H1 (cell line): ENCODE results near the gene KLF5. TPM values are rescaled to one million over a fixed set of nuclear protein-coding genes. Genes with fewer than 3 reads are reported as not detected.
A peak's percentile ranks its signal among the peaks of the same experiment; 100 is the strongest.

Experiments
- CTCF ChIA-PET: fragments of 300-600 bp; sonication (Branson Sonifier 250); formaldehyde crosslinking; loops from one replicate; lab custom pipeline; 2021; ENCODE audit not compliant: partially characterized antibody; lab: Charles Lee
- POLR2A ChIA-PET: fragments of 300-600 bp; sonication (Branson Sonifier 250); formaldehyde crosslinking; loops from one replicate; lab custom pipeline; 2021; ENCODE audit warnings: inconsistent platforms; ENCODE audit not compliant: partially characterized antibody; lab: Charles Lee
- DNase-seq, 2 experiments: peaks; one replicate each; pipeline versions ENCODE4 v3.0.0 to v3.0.0-alpha.2; 2010 to 2022; ENCODE audit warnings: low spot score in 2 of 2, low read depth in 1 of 2, mixed read lengths in 1 of 2
- FAIRE-seq: peaks from 2 replicates; lab custom pipeline; 2011; peaks lifted over from hg19 to GRCh38; lab: Jason Lieb, UNC
- H2AFZ ChIP-seq: 2 replicates; pipeline ENCODE4 v1.8.1; 2012; ENCODE audit warnings: low read length, inconsistent platforms
- H2AK5ac ChIP-seq: 2 replicates; pipeline ENCODE4 v1.6.1; 2013; ENCODE audit warnings: low read depth, low read length
- H2BK120ac ChIP-seq: replicated peaks from 2 replicates; pipeline ENCODE3; 2013; ENCODE audit warnings: low read depth, low read length, inconsistent platforms
- H2BK12ac ChIP-seq: 2 replicates; pipeline ENCODE4 v1.6.1; 2013; ENCODE audit warnings: low read depth, low read length
- H2BK15ac ChIP-seq: 2 replicates; pipeline ENCODE4 v1.6.1; 2013; ENCODE audit warnings: low read length
- H2BK20ac ChIP-seq: 2 replicates; pipeline ENCODE4 v1.6.1; 2013; ENCODE audit warnings: low read length
- H2BK5ac ChIP-seq: 2 replicates; pipeline ENCODE4 v1.6.1; 2013; ENCODE audit warnings: low read depth, low read length
- H3K14ac ChIP-seq: 2 replicates; pipeline ENCODE4 v1.6.1; 2013; ENCODE audit warnings: inconsistent platforms; ENCODE audit not compliant: insufficient read length
- H3K18ac ChIP-seq: 2 replicates; pipeline ENCODE4 v1.6.1; 2013; ENCODE audit warnings: low read length; ENCODE audit errors: extremely low read depth
- H3K23ac ChIP-seq: 2 replicates; pipeline ENCODE4 v1.6.1; 2013; ENCODE audit warnings: inconsistent platforms; ENCODE audit not compliant: insufficient read length
- H3K23me2 ChIP-seq: 2 replicates; pipeline ENCODE4 v1.6.1; 2013; ENCODE audit warnings: low read depth, low read length
- H3K27ac ChIP-seq: 2 replicates; pipeline ENCODE4 v1.6.1; 2011; ENCODE audit warnings: low read depth, low read length, inconsistent platforms
- H3K27me3 ChIP-seq, 4 experiments: replicated peaks in 1 of 4; 1 replicate in 1 of 4; 2 replicates in 3 of 4; pipeline versions ENCODE4 v1.6.1 to v1.8.1; 2011 to 2013; ENCODE audit warnings: low read length in 3 of 4, mild to moderate bottlenecking in 3 of 4, inconsistent platforms in 2 of 4, mixed read lengths in 2 of 4, moderate library complexity in 1 of 4; ENCODE audit not compliant: control insufficient read depth in 3 of 4, insufficient read depth in 3 of 4; ENCODE audit errors: extremely low read depth in 1 of 4
- H3K36me3 ChIP-seq, 4 experiments: 2 replicates each; pipeline versions ENCODE4 v1.6.1 to v1.8.1; 2011 to 2013; ENCODE audit warnings: mild to moderate bottlenecking in 4 of 4, low read length in 3 of 4, moderate library complexity in 2 of 4, control low read depth in 1 of 4, inconsistent platforms in 1 of 4; ENCODE audit not compliant: insufficient read depth in 4 of 4, control insufficient read depth in 2 of 4
- H3K4ac ChIP-seq: replicated peaks from 2 replicates; pipeline ENCODE3; 2013; ENCODE audit warnings: low read length, low read depth, mixed read lengths, inconsistent platforms; ENCODE audit not compliant: insufficient read length
- H3K4me1 ChIP-seq, 4 experiments: replicated peaks in 1 of 4; 1 replicate in 1 of 4; 2 replicates in 3 of 4; pipeline versions ENCODE4 v1.6.1 to v1.8.1; 2011 to 2013; ENCODE audit warnings: low read length in 3 of 4, inconsistent platforms in 2 of 4, mixed read lengths in 1 of 4; ENCODE audit not compliant: insufficient read depth in 4 of 4, control insufficient read depth in 3 of 4
- H3K4me2 ChIP-seq, 2 experiments: 2 replicates each; pipeline versions ENCODE4 v1.6.1 to v1.8.1; 2011 to 2013; ENCODE audit warnings: low read depth in 2 of 2, low read length in 2 of 2, control low read depth in 1 of 2, inconsistent platforms in 1 of 2, mild to moderate bottlenecking in 1 of 2; ENCODE audit not compliant: insufficient read depth in 1 of 2
- H3K4me3 ChIP-seq, 4 experiments: fragments of 200-600, 300-600 bp in 1 of 4; sonication (generic), shearing (Covaris generic), sonication (Bioruptor Twin) in 1 of 4; 2 replicates each; pipeline versions ENCODE4 v1.5.1 to v1.8.1; 2011 to 2016; ENCODE audit warnings: low read length in 4 of 4, low read depth in 3 of 4, control low read depth in 2 of 4, inconsistent platforms in 2 of 4, mild to moderate bottlenecking in 2 of 4, mixed read lengths in 1 of 4, moderate library complexity in 1 of 4; ENCODE audit not compliant: insufficient read depth in 2 of 4; ENCODE audit errors: extremely low read depth in 1 of 4
- H3K56ac ChIP-seq: replicated peaks from 2 replicates; pipeline ENCODE3; 2013; ENCODE audit warnings: low read depth, mild to moderate bottlenecking, mixed read lengths, low read length, inconsistent platforms; ENCODE audit not compliant: insufficient read length
- H3K79me1 ChIP-seq: 2 replicates; pipeline ENCODE4 v1.6.1; 2013; ENCODE audit warnings: low read depth, low read length, control low read depth
- H3K79me2 ChIP-seq, 2 experiments: 2 replicates each; pipeline versions ENCODE4 v1.6.1 to v1.8.1; 2012 to 2013; ENCODE audit warnings: low read length in 2 of 2, mild to moderate bottlenecking in 2 of 2, inconsistent platforms in 1 of 2; ENCODE audit not compliant: insufficient read depth in 2 of 2, control insufficient read depth in 1 of 2
- H3K9ac ChIP-seq, 4 experiments: replicated peaks in 1 of 4; 1 replicate in 1 of 4; 2 replicates in 3 of 4; pipeline versions ENCODE4 v1.6.1 to v1.8.1; 2011 to 2013; ENCODE audit warnings: low read depth in 3 of 4, low read length in 3 of 4, control low read depth in 2 of 4, mild to moderate bottlenecking in 2 of 4, moderate library complexity in 2 of 4, inconsistent platforms in 1 of 4; ENCODE audit errors: extremely low read depth in 1 of 4
- H3K9me3 ChIP-seq, 2 experiments: 2 replicates each; pipeline versions ENCODE4 v1.6.1 to v1.8.1; 2012 to 2013; ENCODE audit warnings: mild to moderate bottlenecking in 2 of 2, moderate library complexity in 2 of 2, control low read depth in 1 of 2, inconsistent platforms in 1 of 2, low read depth in 1 of 2, low read length in 1 of 2, mixed read lengths in 1 of 2; ENCODE audit not compliant: insufficient read depth in 2 of 2
- H4K20me1 ChIP-seq, 2 experiments: replicated peaks in 1 of 2; 2 replicates each; pipeline versions ENCODE3 to v1.8.1; 2011 to 2013; ENCODE audit warnings: inconsistent platforms in 2 of 2, low read length in 2 of 2, mild to moderate bottlenecking in 1 of 2; ENCODE audit not compliant: insufficient read depth in 2 of 2, control insufficient read depth in 1 of 2
- H4K5ac ChIP-seq: 2 replicates; pipeline ENCODE4 v1.6.1; 2013; ENCODE audit warnings: low read length, low read depth, mixed read lengths, inconsistent platforms; ENCODE audit not compliant: insufficient read length
- H4K8ac ChIP-seq: 2 replicates; pipeline ENCODE4 v1.8.0; 2013; ENCODE audit warnings: mild to moderate bottlenecking, moderate library complexity, low read length, inconsistent platforms; ENCODE audit not compliant: insufficient read depth; ENCODE audit errors: extremely low read depth
- H4K91ac ChIP-seq: replicated peaks from 2 replicates; pipeline ENCODE3; 2013; ENCODE audit warnings: low read length, mixed read lengths, inconsistent platforms; ENCODE audit not compliant: insufficient read length
- CEBPB ChIP-seq: IDR thresholded peaks from 2 replicates; pipeline ENCODE4 v1.6.1; 2012; ENCODE audit warnings: low read depth, low read length
- CHD1 ChIP-seq: IDR thresholded peaks from 2 replicates; pipeline ENCODE4 v1.6.1; 2012; ENCODE audit warnings: low read depth, low read length, improper control_type of control experiment
- POU5F1 ChIP-seq: IDR thresholded peaks from 2 replicates; pipeline ENCODE4 v1.6.1; 2011; ENCODE audit warnings: low read depth, mild to moderate bottlenecking, low read length, moderate library complexity
- TCF12 ChIP-seq: IDR thresholded peaks from 2 replicates; pipeline ENCODE4 v1.6.1; 2011; ENCODE audit warnings: low read depth, mild to moderate bottlenecking, low read length
- WGBS, 2 experiments: shearing (Covaris generic) in 1 of 2; methylation state at CpG; one replicate each; pipeline versions ENCODE4 v1.1.6 to v1.1.7; 2013 to 2015; ENCODE audit warnings: low lambda C conversion rate in 2 of 2, mixed read lengths in 2 of 2, inconsistent platforms in 1 of 2, low coverage in 1 of 2, missing lambda C conversion rate in 1 of 2; ENCODE audit not compliant: insufficient replicate concordance in 2 of 2, insufficient coverage in 1 of 2, insufficient read length in 1 of 2; ENCODE audit errors: extremely low coverage in 1 of 2, missing lambda C conversion rate in 1 of 2; 5-methylcytosine and 5-hydroxymethylcytosine counted together
- polyA plus RNA-seq, 7 experiments: library from polyadenylated mRNA; depleted of rRNA in 3 of 7; stranded (reverse) in 5 of 7; unstranded in 2 of 7; fragments of >200 nt in 5 of 7; fragments of 200-250 nt in 2 of 7; gene quantifications; 1 replicate in 5 of 7; 2 replicates in 1 of 7; 4 replicates in 1 of 7; pipeline versions ENCODE4 v1.2.1 to v1.2.3, GENCODE V29; 2011 to 2013; ENCODE audit warnings: missing spikeins in 2 of 7, mixed read lengths in 2 of 7
- total RNA-seq: library from RNA; stranded (reverse); fragmentation: NEBNext Ultra II Directional; extraction: Animal tissue kit (Norgen Biotek cat#: 25700); gene quantifications from 2 replicates; pipeline ENCODE4 v1.2.1, GENCODE V29; 2021

Gene KLF5
- total and polyA plus RNA-seq, 2 of the 8 experiments (the other 6 are each of a cell fraction or from before 2014, with no cell fraction given) = 1.2 to 2.3 TPM

DNA sequence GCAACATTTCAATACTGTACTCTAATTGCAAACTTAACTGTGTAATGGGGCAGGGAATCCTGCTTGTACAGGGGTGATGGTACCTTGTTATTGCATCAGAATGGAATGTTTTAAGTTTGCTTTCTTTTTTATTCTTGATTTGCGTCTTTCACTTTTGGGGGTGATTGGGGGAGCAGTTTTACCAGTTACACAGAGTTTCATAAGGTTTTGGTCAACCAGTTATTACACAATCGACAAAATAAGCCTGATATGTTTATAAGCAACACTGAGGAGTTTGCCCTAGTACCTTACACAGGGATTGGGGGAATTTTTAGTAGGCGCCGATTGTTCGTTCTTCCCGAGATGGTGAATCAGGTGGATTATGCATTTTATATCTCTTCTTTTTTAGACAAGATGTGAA, 2.7 kb downstream of the KLF5 start:
- no peak overlapping the region for H2BK5ac ChIP-seq
- no peak overlapping the region for H2BK120ac ChIP-seq
- DNase-seq (no peak), FAIRE-seq (no peak)
- TF ChIP-seq CEBPB (0 out of 2 replicates have a peak, but pooled peaks have one; percentile 3), TCF12 (no peak), CHD1 (no peak), POU5F1 (no peak)
- no peak overlapping the region for H2BK20ac ChIP-seq
- no peaks in the 10 kb centered on the region for H3K79me2 ChIP-seq
- H3K79me1 ChIP-seq = 0 out of 2 replicates have a peak, but pooled peaks cover 2% of the 10 kb centered on the region
- H3K4ac ChIP-seq = no peak overlapping the region
- H3K4me2 ChIP-seq = peak overlapping the region in 1 of 2 experiments; percentile 6; a peak in 1 of 4 replicates
- peaks cover 14 to 55% (median 37%) of the 10 kb centered on the region in 4 experiments for H3K27me3 ChIP-seq
- H3K23me2 ChIP-seq = peaks cover 3% of the 10 kb centered on the region
- no peak overlapping the region for H3K27ac ChIP-seq
- POLR2A ChIA-PET = no interaction called here
- H3K9me3 ChIP-seq = no peaks in the 10 kb centered on the region
- H3K18ac ChIP-seq = no peak overlapping the region
- H2BK15ac ChIP-seq = no peak overlapping the region
- no peak overlapping the region for H2BK12ac ChIP-seq
- WGBS, 2 experiments = 80% methylated on average over 6 of the region's 6 CpGs; no CpG with 5 or more reads in 1 of the 2 experiments
- no peak overlapping the region for H4K8ac ChIP-seq
- H3K4me3 ChIP-seq = no peak overlapping the region
- H2AFZ ChIP-seq = no peak overlapping the region
- no peak overlapping the region; the same call in 1 of the 2 replicates for H2AK5ac ChIP-seq
- no peak overlapping the region for H3K23ac ChIP-seq
- peaks cover 0 to 15% (median 1%) of the 10 kb centered on the region in 4 experiments; a peak in 5 of 7 replicates for H3K4me1 ChIP-seq
- CTCF ChIA-PET = no interaction called here
- H3K36me3 ChIP-seq = no peaks in the 10 kb centered on the region
- H4K91ac ChIP-seq = no peak overlapping the region
- H3K9ac ChIP-seq = no peak overlapping the region
- no peak overlapping the region for H3K14ac ChIP-seq
- peaks cover 0 to 4% of the 10 kb centered on the region in 2 experiments for H4K20me1 ChIP-seq
- no peak overlapping the region for H3K56ac ChIP-seq
- H4K5ac ChIP-seq = no peak overlapping the region
